Naive thymus-derived CD4-positive, alpha-beta T cell (primary cell): ENCODE data around the gene DDR1. TPM values are rescaled to one million over a fixed set of nuclear protein-coding genes. Genes with fewer than 3 reads are reported as not detected.
A peak's percentile ranks its signal among the peaks of the same experiment; 100 is the strongest.

ENCODE experiments used
- ATAC-seq: fragments of 150-1000 bp; cut with Tn5 transposase; 2 replicates; pipeline ENCODE4 v1.10.0; 2021; ENCODE audit warnings: mild to moderate bottlenecking, moderate library complexity
- CTCF ChIA-PET: fragments of 350-600 bp; sonication (Branson Sonifier 250); formaldehyde crosslinking; loops from one replicate; lab custom pipeline; 2021; ENCODE audit warnings: antibody characterized with exemption; lab: Charles Lee
- POLR2A ChIA-PET: fragments of 350-600 bp; sonication (Branson Sonifier 250); formaldehyde crosslinking; loops from one replicate; lab custom pipeline; 2021; ENCODE audit warnings: antibody characterized with exemption, inconsistent platforms; lab: Charles Lee
- DNase-seq, 9 donors: peaks; one replicate each; pipeline versions ENCODE4 v3.0.0 to v3.0.0-alpha.2; 2020 to 2022; ENCODE audit warnings: mixed read lengths in 1 of 9
- H3K27ac ChIP-seq: one replicate; pipeline ENCODE4 v1.7.0; 2013; ENCODE audit warnings: mild to moderate bottlenecking, low read depth, low read length, moderate library complexity
- H3K27me3 ChIP-seq, 2 donors: one replicate each; pipeline ENCODE4 v1.7.0; 2013; ENCODE audit warnings: low read length in 2 of 2, mild to moderate bottlenecking in 2 of 2, moderate library complexity in 2 of 2; ENCODE audit not compliant: control insufficient read depth in 2 of 2, insufficient read depth in 2 of 2
- H3K36me3 ChIP-seq, 3 experiments: 1 replicate in 2 of 3; 2 replicates in 1 of 3; pipeline ENCODE4 v1.7.0; 2013; ENCODE audit warnings: low read length in 3 of 3, mild to moderate bottlenecking in 3 of 3, moderate library complexity in 1 of 3; ENCODE audit not compliant: insufficient read depth in 3 of 3, control insufficient read depth in 2 of 3
- H3K4me1 ChIP-seq, 2 donors: one replicate each; pipeline ENCODE4 v1.7.0; 2013; ENCODE audit warnings: low read length in 2 of 2, mild to moderate bottlenecking in 2 of 2, moderate library complexity in 1 of 2; ENCODE audit not compliant: control insufficient read depth in 2 of 2, insufficient read depth in 2 of 2
- H3K4me3 ChIP-seq: 2 replicates; pipeline ENCODE4 v1.7.0; 2013; ENCODE audit warnings: mild to moderate bottlenecking, low read length
- H3K9me3 ChIP-seq, 3 experiments: 1 replicate in 2 of 3; 2 replicates in 1 of 3; pipeline ENCODE4 v1.7.0; 2013; ENCODE audit warnings: low read length in 3 of 3; ENCODE audit not compliant: control insufficient read depth in 2 of 3
- H3K27ac Mint-ChIP-seq, 9 donors: one replicate each; pipeline ENCODE4 v1.8.0; 2020 to 2022; ENCODE audit warnings: mixed read lengths in 9 of 9, mild to moderate bottlenecking in 8 of 9, moderate library complexity in 5 of 9, inconsistent platforms in 2 of 9
- H3K27me3 Mint-ChIP-seq, 5 donors: one replicate each; pipeline ENCODE4 v1.8.0; 2021 to 2022; ENCODE audit warnings: mixed read lengths in 5 of 5, mild to moderate bottlenecking in 1 of 5
- H3K36me3 Mint-ChIP-seq, 5 donors: one replicate each; pipeline ENCODE4 v1.8.0; 2020 to 2022; ENCODE audit warnings: mixed read lengths in 5 of 5, mild to moderate bottlenecking in 3 of 5, inconsistent platforms in 1 of 5
- H3K4me1 Mint-ChIP-seq, 7 donors: one replicate each; pipeline ENCODE4 v1.8.0; 2020 to 2022; ENCODE audit warnings: mixed read lengths in 7 of 7, mild to moderate bottlenecking in 3 of 7, inconsistent platforms in 1 of 7
- H3K4me3 Mint-ChIP-seq, 10 donors: one replicate each; pipeline ENCODE4 v1.8.0; 2020 to 2022; ENCODE audit warnings: mild to moderate bottlenecking in 10 of 10, mixed read lengths in 10 of 10, moderate library complexity in 6 of 10, inconsistent platforms in 2 of 10
- H3K9me3 Mint-ChIP-seq, 11 donors: one replicate each; pipeline ENCODE4 v1.8.0; 2020 to 2022; ENCODE audit warnings: mixed read lengths in 11 of 11, mild to moderate bottlenecking in 4 of 11, inconsistent platforms in 1 of 11, moderate library complexity in 1 of 11
- intact Hi-C, 2 donors: fragments of 100-400 bp; cut with micrococcal nuclease; formaldehyde crosslinking; loops; one replicate each; pipeline ENCODE4 v1.15.1; 2023
- polyA plus RNA-seq, 2 donors: library from polyadenylated mRNA; unstranded; fragments of 300-500 nt; fragmentation: Illumina TruSeq; gene quantifications; one replicate each; pipeline ENCODE4 v1.2.3, GENCODE V29; 2021
- total RNA-seq, 6 experiments: library from RNA in 5 of 6; stranded (reverse) in 5 of 6; gene quantifications; 1 replicate in 5 of 6; 2 replicates in 1 of 6; pipeline ENCODE4 v1.2.3 and lab custom pipeline; 2021 to 2026

The DDR1 gene
- total and polyA plus RNA-seq, 7 experiments from 2014 or later: 1.8 to 23.8 (median 17.3) TPM

DNA sequence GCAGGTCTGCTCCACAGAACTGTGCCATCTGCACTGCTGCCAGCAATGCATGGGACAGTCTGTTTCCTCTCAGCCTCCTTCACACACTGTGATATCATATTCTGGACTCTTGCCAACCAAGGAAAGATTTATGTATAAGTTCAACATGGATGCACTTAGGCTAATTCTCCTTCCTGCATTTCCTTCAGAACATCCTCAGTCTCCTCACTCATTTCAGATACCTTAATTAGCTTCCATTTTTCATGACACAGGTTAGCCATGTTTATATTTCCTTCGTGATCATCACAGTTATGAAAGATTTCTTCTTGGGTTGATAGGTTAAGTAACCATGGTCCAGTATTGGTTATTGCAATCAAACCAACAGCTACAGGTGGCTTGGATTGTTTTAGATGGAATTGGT, 46.4 kb upstream of the DDR1 start:
- peaks cover 0 to 17% of the 10 kb centered on the region in 2 donors for H3K4me1 ChIP-seq
- ChIA-PET POLR2A (no interaction called here), CTCF (interaction anchor here (2.1 to 14.8 kb wide), 2 partner anchors 9 to 43 kb away, joined by 8 to 172 read pairs; partner anchors contain the start of gene DDR1)
- no peaks in the 10 kb centered on the region for H3K9me3 ChIP-seq
- H3K4me3 ChIP-seq: no peak overlapping the region
- Mint-ChIP-seq H3K4me3 (no peak overlapping the region), H3K4me1 (peaks cover 23 to 54% (median 46%) of the 10 kb centered on the region in 7 donors), H3K9me3 (no peaks in the 10 kb centered on the region), H3K36me3 (no peaks in the 10 kb centered on the region), H3K27me3 (no peaks in the 10 kb centered on the region), H3K27ac (peak overlapping the region in 2 of 9 donors; percentile 16 to 62)
- intact Hi-C loops: no loop called here
- no peak for DNase-seq
- H3K27ac ChIP-seq: no peak overlapping the region
- H3K27me3 ChIP-seq: no peaks in the 10 kb centered on the region
- no peak for ATAC-seq
- no peaks in the 10 kb centered on the region for H3K36me3 ChIP-seq

DNA sequence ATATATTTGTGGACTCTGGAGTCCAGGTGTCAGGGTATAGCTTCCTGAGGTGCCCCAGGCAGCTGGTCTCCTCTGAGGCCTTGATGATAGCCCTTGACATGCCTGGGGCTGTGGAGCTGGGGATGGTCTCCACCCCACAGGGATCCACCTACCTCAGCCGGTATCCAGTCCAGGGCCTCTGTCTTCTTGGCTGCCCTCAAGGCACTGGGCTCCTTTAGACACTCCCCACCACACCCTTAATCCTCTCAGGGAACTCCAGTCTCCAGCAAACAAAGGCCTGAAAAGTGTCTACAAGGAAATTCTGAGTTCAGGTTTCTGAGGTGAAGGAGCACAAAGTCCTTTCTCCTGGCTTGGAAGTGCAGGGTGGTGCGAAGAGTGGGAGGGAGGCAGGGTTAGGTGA, 44.6 kb upstream of the DDR1 start:
- peaks cover 24 to 57% (median 46%) of the 10 kb centered on the region in 7 donors for H3K4me1 Mint-ChIP-seq
- ChIA-PET POLR2A (interaction anchor here (1.0 kb wide), 1 partner anchor 9 kb away, joined by 3 read pairs; no protein-coding TSS in a partner anchor), CTCF (no interaction called here)
- H3K27ac Mint-ChIP-seq: peak overlapping the region in 2 of 9 donors; percentile 8 to 30
- H3K4me1 ChIP-seq: peaks cover 0 to 21% of the 10 kb centered on the region in 2 donors
- H3K27ac ChIP-seq: no peak overlapping the region
- no peak for ATAC-seq
- H3K9me3 Mint-ChIP-seq: no peaks in the 10 kb centered on the region
- H3K4me3 Mint-ChIP-seq: no peak overlapping the region
- peaks cover 0 to 2% (median 0%) of the 10 kb centered on the region in 5 donors for H3K36me3 Mint-ChIP-seq
- H3K27me3 Mint-ChIP-seq: no peaks in the 10 kb centered on the region
- H3K36me3 ChIP-seq: no peaks in the 10 kb centered on the region
- no peaks in the 10 kb centered on the region for H3K27me3 ChIP-seq
- no peak for DNase-seq
- no peaks in the 10 kb centered on the region for H3K9me3 ChIP-seq
- intact Hi-C loops: no loop called here
- H3K4me3 ChIP-seq: no peak overlapping the region

DNA sequence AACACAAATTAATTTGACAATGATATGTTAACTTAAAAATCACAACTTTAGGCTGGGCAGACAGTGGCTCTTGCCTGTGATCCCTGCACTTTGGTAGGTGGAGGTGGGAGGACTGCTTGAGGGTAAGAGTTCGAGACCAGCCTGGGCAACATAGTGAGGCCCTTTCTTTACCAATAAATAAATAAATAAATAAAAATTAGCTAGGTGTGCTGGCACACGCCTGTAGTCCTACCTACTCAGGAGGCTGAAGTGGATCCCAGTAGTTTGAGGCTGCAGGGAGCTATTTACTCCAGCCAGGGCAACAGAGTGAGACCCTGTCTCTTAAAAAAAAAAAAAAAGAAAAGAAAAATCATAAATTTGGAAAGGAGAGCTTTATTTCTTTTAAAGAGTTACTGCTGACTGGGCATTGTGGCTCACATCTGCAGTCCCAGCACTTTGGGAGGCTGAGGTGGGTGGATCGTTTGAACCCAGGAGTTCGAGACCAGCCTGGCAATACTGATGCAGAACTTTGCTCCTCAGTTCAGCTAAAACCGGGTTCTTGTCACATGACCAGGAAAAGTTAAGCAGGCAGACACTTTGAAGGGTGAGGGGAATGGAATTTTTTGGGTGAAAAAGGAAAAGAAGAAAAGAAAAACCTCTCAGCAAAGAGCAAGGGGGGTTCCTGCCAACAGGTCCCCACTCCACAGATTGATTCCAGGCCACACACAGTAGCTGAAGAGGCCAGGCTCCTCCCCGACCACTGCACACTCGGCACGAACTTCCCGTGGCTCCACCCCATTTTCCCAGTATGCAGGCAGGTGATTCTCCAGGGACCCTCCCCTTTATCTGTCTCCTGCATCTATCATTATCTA, 44.0 kb upstream of the DDR1 start:
- H3K9me3 Mint-ChIP-seq: no peaks in the 10 kb centered on the region
- Histone ChIP-seq H3K27ac (no peak overlapping the region), H3K4me3 (no peak overlapping the region), H3K27me3 (no peaks in the 10 kb centered on the region), H3K4me1 (peaks cover 0 to 15% of the 10 kb centered on the region in 2 donors), H3K36me3 (no peaks in the 10 kb centered on the region), H3K9me3 (no peaks in the 10 kb centered on the region)
- H3K27me3 Mint-ChIP-seq: no peaks in the 10 kb centered on the region
- ChIA-PET CTCF (interaction anchor here (0.8 to 1.0 kb wide), 2 partner anchors 12 to 18 kb away, joined by 3 read pairs; no protein-coding TSS in a partner anchor), POLR2A (interaction anchor here (0.6 to 1.0 kb wide), 2 partner anchors 10 to 340 kb away, joined by 3 read pairs; no protein-coding TSS in a partner anchor)
- H3K4me3 Mint-ChIP-seq: no peak overlapping the region
- peaks cover 20 to 55% (median 44%) of the 10 kb centered on the region in 7 donors for H3K4me1 Mint-ChIP-seq
- DNase-seq (no peak), ATAC-seq (no peak)
- peak overlapping the region in 5 of 9 donors; percentile 8 to 43 (median 30) for H3K27ac Mint-ChIP-seq
- peaks cover 0 to 2% (median 0%) of the 10 kb centered on the region in 5 donors for H3K36me3 Mint-ChIP-seq
- intact Hi-C loops: no loop called here

DNA sequence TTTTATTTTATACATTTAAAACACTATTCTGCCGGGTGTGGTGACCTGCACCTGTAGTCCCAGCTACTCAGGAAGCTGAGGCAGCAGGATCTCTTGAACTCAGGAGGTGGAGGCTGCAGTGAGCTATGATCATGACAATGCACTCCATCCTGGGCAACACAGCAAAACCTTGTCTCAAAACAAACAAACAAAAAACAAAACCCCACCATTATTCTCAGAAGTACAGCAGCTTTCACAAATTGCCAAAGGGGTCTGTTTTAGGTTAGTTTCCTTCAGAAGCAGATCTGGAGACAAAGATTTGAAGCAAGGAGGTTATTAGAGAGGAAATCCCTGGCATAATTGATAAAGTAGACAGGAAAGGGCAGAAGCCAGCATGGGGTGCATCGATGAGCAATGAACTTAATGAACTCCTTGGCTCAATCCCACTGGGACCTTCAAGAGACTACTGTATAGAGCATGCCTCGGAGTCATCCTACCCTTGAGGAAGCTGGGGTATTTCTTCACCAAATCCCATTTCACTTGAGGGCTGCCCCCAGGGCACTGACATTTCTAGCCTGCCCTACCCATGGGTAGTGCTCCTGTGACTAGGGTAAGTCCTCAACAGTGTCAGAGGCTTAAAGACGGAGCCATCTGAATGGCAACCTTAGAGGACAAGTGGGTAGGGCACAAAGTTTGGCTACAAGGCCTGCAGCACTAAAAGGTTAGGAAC, 43.2 kb upstream of the DDR1 start:
- Mint-ChIP-seq H3K4me1 (peaks cover 20 to 55% (median 40%) of the 10 kb centered on the region in 7 donors), H3K36me3 (peaks cover 0 to 2% (median 0%) of the 10 kb centered on the region in 5 donors), H3K27ac (peak overlapping the region in 3 of 9 donors; percentile 21 to 49 (median 21)), H3K9me3 (no peaks in the 10 kb centered on the region), H3K4me3 (peak overlapping the region in 1 of 10 donors; percentile 12), H3K27me3 (no peaks in the 10 kb centered on the region)
- DNase-seq (no peak), ATAC-seq (no peak)
- H3K27me3 ChIP-seq: no peaks in the 10 kb centered on the region
- no peak overlapping the region for H3K4me3 ChIP-seq
- ChIA-PET POLR2A (interaction anchor here (0.6 to 1.0 kb wide), 2 partner anchors 115 to 340 kb away, joined by 3 read pairs; no protein-coding TSS in a partner anchor), CTCF (interaction anchor here (0.8 to 1.0 kb wide), 2 partner anchors 12 to 17 kb away, joined by 3 read pairs; no protein-coding TSS in a partner anchor)
- peaks cover 0 to 11% of the 10 kb centered on the region in 2 donors for H3K4me1 ChIP-seq
- H3K9me3 ChIP-seq: no peaks in the 10 kb centered on the region
- no peak overlapping the region for H3K27ac ChIP-seq
- H3K36me3 ChIP-seq: no peaks in the 10 kb centered on the region
- intact Hi-C loops: no loop called here

DNA sequence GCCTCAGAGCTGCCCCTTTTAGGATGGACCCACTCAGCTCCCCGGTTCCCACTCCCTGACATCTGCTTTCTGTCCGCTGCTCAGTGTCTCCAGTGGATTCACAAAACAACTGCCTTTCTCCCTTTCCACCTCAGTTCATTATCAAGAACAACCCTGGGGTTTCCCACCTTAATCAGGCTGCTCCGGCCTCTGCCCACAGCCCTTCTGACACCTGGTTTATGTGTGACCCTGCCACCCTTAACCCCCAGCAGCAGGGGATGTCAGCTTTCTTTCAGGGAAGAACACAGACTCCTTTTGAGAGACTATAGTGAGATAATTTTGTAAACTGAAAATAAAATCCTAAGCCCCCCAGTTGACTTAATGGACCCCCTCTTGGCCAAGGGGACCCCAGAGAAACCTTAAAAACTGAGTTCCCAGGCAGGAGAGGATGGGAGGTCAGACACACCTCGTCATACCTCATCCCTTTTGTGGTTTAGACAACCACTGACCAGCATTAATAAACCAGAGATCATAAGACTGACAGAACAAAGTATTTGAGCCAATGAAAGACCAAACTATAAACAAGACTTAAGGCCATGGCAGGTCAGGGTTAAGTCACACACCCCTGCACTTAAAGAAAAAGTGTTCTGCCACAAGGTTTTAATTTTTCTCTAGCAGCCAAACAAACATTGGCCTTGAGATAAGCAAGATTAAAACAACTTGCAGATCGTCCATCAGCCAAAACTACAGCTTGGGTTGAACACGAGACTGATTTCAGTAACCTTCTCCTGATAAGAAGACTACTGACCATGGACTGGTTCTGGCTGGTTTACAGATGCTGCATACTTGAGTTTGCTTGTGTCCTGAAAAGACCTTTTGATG, 42.4 kb upstream of the DDR1 start:
- intact Hi-C loops: no loop called here
- Mint-ChIP-seq H3K36me3 (peaks cover 0 to 2% (median 0%) of the 10 kb centered on the region in 5 donors), H3K27ac (peak overlapping the region in 2 of 9 donors; percentile 21 to 64), H3K27me3 (no peaks in the 10 kb centered on the region), H3K9me3 (no peaks in the 10 kb centered on the region), H3K4me1 (peaks cover 22 to 58% (median 40%) of the 10 kb centered on the region in 7 donors), H3K4me3 (peak overlapping the region in 1 of 10 donors; percentile 55)
- peak; percentile 49 for ATAC-seq
- Histone ChIP-seq H3K27me3 (no peaks in the 10 kb centered on the region), H3K4me1 (peaks cover 0 to 11% of the 10 kb centered on the region in 2 donors), H3K9me3 (no peaks in the 10 kb centered on the region), H3K27ac (no peak overlapping the region), H3K36me3 (no peaks in the 10 kb centered on the region), H3K4me3 (no peak overlapping the region)
- POLR2A ChIA-PET: interaction anchor here (1.0 kb wide), 1 partner anchor 114 kb away, joined by 3 read pairs; no protein-coding TSS in a partner anchor
- DNase-seq: no peak
- CTCF ChIA-PET: interaction anchor here (2.0 kb wide), 1 partner anchor 13 kb away, joined by 5 read pairs; no protein-coding TSS in a partner anchor
